Suppressor macrophage treated with lipopolysaccharide for 4 hours (primary cell): ENCODE data around the gene UST.
"Not testable (repeated sequence)": the region's sequence is repeated elsewhere in the genome, so short reads cannot be mapped to it uniquely, and the experiment has no call there.

Experiments
- DNase-seq: peaks from one replicate; pipeline ENCODE4 v3.0.0-alpha.2; 2020

UST gene

DNA sequence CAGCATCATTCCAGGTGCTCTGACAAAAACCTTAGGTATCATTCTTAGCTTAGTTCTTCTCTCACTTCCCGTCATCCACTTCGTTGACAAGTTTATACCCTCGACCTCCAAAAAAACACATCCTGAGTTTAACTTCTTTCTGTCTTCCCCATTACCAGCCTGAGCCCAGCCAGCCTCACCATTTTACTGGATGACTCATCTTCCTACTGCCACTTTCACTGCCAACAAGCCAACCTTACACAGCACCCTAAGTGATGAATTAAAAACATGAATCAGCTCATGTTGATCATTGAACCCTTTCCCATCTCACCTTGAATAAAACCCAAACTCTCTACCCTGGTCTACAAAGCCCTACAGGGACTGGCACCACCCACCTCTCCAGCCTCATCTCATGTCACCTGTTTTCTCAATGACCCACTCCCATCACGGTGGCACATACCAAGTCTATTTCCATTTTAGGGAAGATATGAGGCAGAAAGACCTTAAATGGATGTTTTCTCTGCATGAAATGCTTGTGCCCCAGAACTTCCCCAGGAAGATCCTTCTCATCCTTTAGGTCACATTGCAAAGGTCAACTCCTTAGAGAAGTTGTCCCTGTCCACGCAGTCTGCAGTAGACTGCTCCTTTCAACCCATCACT lies 9.9 kb upstream of the UST start:
- peak; percentile 13 for DNase-seq

- no peak for DNase-seq
Observed at GRCh38 chr6:148737806-148738205, 9.0 kb upstream of the UST start.

DNA sequence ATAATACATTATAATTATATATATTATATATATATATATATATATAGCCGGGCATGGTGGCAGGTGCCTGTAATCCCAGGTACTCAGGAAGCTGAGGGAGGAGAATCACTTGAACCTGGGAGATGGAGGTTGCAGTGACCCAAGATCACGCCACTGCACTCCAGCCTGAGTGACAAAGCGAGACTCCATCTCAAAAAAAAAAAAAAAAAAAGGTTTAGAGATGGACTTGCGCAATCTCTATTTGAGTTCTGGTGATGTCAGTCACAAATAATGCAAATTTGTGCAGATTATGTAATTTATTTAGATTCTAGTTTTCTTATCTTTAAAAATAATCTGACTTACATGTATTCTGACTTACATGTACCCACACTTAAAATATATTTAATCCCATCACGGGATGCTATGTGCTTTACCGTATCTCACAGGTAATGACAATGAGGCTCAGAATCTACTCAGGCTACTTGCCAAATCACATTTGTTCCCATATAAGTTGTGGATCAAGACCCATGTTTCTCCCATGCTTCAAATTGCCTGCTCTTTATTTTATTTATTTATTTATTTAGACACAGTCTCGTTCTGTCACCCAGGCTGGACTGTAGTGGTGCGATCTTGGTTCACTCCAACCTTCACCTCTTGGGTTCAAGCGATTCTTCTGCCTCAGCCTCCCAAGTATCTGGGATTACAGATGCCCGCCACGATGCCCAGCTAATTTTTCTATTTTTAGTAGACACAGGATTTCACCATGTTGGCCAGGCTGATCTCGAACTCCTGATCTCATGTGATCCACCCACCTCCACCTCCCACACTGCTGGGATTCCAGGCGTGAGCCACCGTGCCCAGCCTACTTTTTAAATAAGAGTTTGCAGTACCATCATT lies 7.6 kb upstream of the UST start:
- DNase-seq = no peak

DNA sequence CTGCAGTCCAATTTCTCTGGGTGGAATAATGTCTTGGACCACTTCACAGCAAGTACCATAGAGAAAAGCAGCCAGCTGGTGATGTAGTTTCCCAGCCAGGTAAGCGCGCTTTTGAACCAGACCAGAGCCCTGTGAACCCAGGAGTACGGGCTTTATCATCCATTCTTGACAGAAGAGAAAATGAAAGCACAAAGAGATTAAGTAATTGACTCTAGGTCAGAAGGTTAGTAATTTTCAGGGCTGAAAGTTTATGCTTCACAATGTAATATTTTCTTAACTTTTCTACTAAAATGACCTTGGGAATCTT lies 7.1 kb upstream of the UST start:
- peak; percentile 4 for DNase-seq

DNA sequence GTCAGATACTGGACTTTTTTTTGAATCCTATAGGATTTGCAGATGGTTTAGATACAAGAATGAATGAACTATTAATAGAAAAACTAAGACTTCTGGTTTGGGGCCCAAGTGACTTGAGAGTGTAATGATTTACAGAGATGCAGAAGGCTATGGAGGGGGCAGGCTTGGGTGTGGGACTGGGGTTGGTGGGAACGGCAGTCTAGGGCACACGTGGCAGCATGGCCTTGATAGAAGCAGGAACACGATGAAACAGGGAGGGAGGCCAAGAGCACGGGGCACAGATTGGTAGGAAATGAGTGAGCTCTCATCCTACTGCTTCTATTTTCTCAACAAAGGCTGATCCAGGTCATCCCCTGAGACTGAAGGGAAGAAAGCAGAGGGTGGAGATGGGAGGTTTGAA lies 3.4 kb upstream of the UST start:
- DNase-seq = no peak

DNA sequence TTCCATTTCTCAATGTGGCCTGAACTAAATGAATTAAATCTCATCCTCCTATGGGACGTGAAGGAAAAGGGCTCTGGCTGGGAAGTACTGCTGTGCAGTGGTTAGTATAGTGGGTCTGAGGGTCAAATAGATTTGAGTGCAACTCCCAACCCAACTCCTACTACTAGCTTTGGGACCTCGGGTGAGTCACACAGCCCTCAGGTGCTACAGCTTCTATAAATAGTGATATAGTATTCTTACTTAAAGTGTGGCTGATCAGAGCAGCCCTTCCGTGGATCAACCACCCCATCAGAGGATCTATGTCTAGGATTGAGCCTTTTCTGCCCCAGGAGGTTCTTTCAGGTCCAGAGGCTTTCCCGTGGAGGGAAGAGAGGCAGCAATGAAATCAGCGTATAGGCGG lies 904 bp upstream of the UST start:
- DNase-seq = no peak

DNA sequence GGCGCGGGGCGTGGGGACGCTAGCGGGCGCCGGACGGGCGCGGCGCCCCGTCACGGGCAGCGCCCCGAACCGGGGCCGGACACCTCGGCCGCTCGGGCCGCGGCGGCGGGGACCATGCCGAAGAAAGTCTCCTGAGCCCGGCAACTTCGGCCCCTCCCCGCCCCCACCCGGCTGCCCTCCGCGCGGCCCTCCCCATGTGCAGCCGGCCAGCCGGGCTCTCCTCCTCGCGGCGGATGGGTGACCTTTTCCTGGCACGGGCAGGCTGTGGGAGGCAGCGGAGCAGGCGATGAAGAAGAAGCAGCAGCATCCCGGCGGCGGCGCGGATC lies 278 bp downstream of the UST start:
- peak; percentile 50 for DNase-seq

GRCh38 chr6:148747471-148748165 lies 788 bp downstream of the UST start:
- DNase-seq = peak; percentile 41

- no peak for DNase-seq
Observed at GRCh38 chr6:148749674-148750073, 2.8 kb downstream of the UST start.

- no peak for DNase-seq
Observed at GRCh38 chr6:148750838-148751792, 4.3 kb downstream of the UST start.

GRCh38 chr6:148751793-148752170 lies 5.0 kb downstream of the UST start:
- DNase-seq = no peak

DNA sequence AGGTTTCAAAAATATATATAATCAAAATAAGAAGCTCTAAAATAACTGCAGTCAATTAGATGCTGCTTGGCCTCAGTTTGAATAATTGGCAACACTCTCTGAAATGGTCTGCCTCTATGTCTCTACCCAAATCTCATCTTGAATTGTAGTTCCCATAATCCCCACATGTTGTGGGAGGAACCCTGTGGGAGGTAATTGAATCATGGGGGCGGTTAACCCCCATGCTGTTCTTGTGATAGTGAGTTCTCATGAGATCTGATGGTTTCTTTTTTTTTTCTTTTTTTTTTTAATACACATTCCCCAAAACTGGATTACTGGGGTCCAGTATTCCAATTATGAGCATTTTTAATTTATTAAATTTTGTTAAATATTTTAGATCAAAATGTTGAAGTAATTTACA lies 8.5 kb downstream of the UST start:
- not testable (repeated sequence) for DNase-seq

GRCh38 chr6:148757944-148758480 lies 11.2 kb downstream of the UST start:
- no peak for DNase-seq

DNA sequence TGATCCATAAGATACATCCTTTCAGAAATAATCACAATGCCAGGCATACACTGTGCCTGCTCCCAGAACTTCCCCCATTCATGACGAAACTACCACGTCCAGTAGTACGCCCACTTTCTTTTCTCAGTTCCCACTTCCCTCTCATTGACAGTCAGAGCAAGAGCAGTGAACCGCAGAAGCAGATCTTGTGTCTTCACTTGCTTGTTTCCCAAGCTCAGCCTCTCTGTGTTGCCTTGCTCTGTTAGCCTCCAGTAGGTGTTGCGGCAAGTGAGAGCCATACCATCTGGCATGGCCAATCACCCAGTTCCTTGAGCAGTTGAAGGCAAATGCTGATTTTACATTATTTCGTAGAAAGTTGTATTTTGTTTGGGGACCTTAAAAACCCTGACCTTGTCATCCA lies 11.7 kb downstream of the UST start:
- peak; percentile 96 for DNase-seq

GRCh38 chr6:148760258-148760534 lies 13.4 kb downstream of the UST start:
- DNase-seq = no peak

- peak; percentile 73 for DNase-seq
Observed at GRCh38 chr6:148760568-148761526, 14.0 kb downstream of the UST start.

DNA sequence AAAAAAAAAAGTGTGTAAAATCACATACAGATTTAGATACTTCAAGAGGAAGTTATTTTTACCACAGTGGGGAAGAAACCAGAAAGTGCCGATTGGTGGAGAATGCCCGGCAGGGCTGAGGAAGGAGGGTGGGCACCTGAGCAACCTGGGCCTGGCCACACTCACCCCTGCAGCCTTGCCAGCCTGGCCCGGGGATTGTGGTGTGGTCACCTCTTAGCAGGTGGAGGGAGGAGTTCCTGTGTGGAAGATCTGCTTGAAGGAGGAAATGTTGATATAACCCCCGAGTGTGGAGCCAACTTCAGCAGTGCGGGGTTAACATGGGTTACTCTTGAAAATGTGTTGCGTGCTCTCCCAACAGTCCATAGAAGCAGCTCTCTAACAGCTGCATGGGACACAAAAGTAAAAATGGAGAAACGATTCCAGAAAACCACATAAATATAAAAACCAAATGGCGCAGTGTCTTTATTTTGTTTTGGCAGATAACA lies 14.7 kb downstream of the UST start:
- no peak for DNase-seq

GRCh38 chr6:148762231-148762630 lies 15.4 kb downstream of the UST start:
- DNase-seq = no peak

DNA sequence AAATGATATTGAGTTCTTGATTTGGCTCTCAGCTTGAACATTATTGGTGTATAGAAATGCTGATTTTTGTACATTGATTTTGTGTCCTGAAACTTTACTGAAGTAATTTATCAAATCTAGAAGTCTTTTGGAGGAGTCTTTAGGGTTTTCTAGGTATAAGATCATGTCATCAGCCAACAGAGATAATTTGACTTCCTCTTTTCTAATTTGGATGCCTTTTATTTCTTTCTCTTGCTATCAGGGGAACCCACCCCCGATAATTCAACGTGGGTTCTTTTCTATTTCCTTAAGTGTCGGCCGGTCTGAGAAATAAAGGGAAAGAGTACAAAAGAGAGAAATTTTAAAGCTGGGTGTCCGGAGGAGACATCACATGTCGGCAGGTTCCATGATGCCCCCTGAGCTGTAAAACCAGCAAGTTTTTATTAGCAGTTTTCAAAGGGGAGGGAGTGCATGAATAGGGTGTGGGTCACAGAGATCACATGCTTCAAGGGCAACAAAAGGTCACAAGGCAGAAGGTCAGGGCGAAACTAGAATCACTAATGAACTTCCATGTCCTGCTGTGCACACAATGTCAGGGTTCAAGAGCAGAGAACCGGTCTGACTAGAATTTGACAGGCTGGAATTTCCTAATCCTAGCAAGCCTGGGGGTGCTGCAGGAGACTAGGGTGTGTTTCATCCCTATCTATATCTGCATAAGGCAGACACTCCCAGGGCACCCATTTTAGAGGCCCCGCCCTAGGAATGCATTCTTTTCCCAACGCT lies 17.6 kb downstream of the UST start:
- DNase-seq = not testable (repeated sequence)

DNA sequence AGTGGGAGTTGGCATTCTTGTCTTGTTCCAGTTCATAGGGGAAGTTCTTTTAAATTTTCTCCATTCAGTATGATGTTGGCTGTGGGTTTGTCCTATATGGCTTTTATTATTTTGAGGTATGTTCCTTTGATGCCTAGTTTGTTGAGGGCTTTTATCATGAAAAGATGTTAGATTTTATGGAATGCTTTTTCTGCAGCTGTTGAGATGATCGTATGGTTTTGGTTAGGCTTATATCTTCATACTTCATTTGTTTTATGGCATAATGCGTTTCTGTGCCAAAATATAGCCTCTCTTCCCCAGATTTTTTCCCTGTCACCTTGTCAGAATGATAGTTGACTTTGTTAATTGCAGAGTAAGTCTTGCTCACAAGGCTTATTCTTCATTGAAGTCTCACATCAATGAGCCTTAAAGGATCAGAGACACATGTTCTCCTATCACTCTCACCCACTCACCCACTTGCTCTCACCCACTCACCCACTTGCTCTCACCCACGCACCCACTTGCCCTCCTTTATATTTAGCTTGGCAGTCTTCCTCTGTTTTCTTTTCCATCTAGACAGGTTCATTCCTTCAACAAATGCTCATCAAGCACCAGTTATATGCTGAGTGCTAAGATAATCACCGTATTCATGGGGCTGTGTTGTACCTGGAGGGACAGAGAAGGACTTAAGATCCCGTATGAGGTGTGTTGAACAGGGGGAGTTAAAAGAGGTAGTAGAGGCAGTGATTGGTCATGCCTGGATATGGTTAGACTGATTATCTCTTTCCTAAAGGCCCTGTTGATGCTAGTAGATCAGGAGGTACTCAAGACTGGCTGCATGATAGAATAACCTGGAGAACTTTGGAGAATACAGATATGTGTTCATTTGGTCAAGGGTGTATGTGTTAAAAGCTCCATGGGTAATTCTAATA lies 19.3 kb downstream of the UST start:
- DNase-seq = no peak
